NCI-H1048 (cell line): Measurements from ENCODE around the gene GHRHR.

ENCODE experiments used
- DNase-seq: peaks from one replicate; lab custom pipeline; 2025; lab: John Stamatoyannopoulos, UW

Gene GHRHR

GRCh38 chr7:30985756-30986155 is 22.0 kb downstream of the GHRHR start:
- DNase-seq: no peak

- DNase-seq: no peak
Measured at GRCh38 chr7:30986331-30986730, 22.6 kb downstream of the GHRHR start.

GRCh38 chr7:30986738-30987137 is 23.0 kb downstream of the GHRHR start:
- no peak for DNase-seq

- no peak for DNase-seq
Measured at GRCh38 chr7:30987178-30987577, 23.4 kb downstream of the GHRHR start.

GRCh38 chr7:30987936-30988335 is 24.2 kb downstream of the GHRHR start:
- DNase-seq: no peak

GRCh38 chr7:30988351-30989005 is 24.7 kb downstream of the GHRHR start:
- no peak for DNase-seq

GRCh38 chr7:30989008-30989823 is 25.5 kb downstream of the GHRHR start:
- no peak for DNase-seq

GRCh38 chr7:30989824-30990672 is 26.3 kb downstream of the GHRHR start:
- DNase-seq: no peak

GRCh38 chr7:30990673-30991170 is 27.0 kb downstream of the GHRHR start:
- DNase-seq: no peak

GRCh38 chr7:30992414-30992813 is 28.7 kb downstream of the GHRHR start:
- DNase-seq: no peak

GRCh38 chr7:30994206-30995100 is 30.7 kb downstream of the GHRHR start:
- no peak for DNase-seq

GRCh38 chr7:30995536-30995935 is 31.8 kb downstream of the GHRHR start:
- DNase-seq: no peak

- no peak for DNase-seq
Measured at GRCh38 chr7:30996256-30996655, 32.5 kb downstream of the GHRHR start.

GRCh38 chr7:30996883-30997282 is 33.1 kb downstream of the GHRHR start:
- DNase-seq: no peak

- no peak for DNase-seq
Measured at GRCh38 chr7:30997316-30997715, 33.6 kb downstream of the GHRHR start.

GRCh38 chr7:30998180-30998579 is 34.4 kb downstream of the GHRHR start:
- DNase-seq: no peak

GRCh38 chr7:31000161-31000693 is 36.5 kb downstream of the GHRHR start:
- DNase-seq: no peak

GRCh38 chr7:31000779-31001178 is 37.0 kb downstream of the GHRHR start:
- DNase-seq: no peak

- no peak for DNase-seq
Measured at GRCh38 chr7:31002256-31002655, 38.5 kb downstream of the GHRHR start.

GRCh38 chr7:31003097-31003496 is 39.3 kb downstream of the GHRHR start:
- DNase-seq: no peak

GRCh38 chr7:31003721-31004120 is 40.0 kb downstream of the GHRHR start:
- no peak for DNase-seq
